OCI-LY1 (cell line): ENCODE measurements around the gene MRPL53.

ENCODE experiments used
- H2AFZ ChIP-seq: fragments of 200-600 bp; sonication (generic), shearing (Covaris generic); 2 replicates; pipeline ENCODE4 v1.6.0; 2014; ENCODE audit warnings: antibody characterized with exemption, mild to moderate bottlenecking, low read length
- H3F3A ChIP-seq: fragments of 200-600 bp; sonication (generic), shearing (Covaris generic); 2 replicates; pipeline ENCODE4 v1.6.0; 2014; ENCODE audit warnings: mild to moderate bottlenecking, antibody characterized with exemption, low read length, moderate library complexity; ENCODE audit not compliant: insufficient read depth
- H3K27ac ChIP-seq: fragments of 200-600 bp; sonication (generic); 2 replicates; pipeline ENCODE4 v1.5.1; 2014; ENCODE audit warnings: low read length, mixed run types, mild to moderate bottlenecking, low read depth; ENCODE audit not compliant: poor library complexity, severe bottlenecking
- H3K27me3 ChIP-seq: fragments of 200-600 bp; sonication (generic); 2 replicates; pipeline ENCODE4 v1.6.0; 2014; ENCODE audit warnings: antibody characterized with exemption, mild to moderate bottlenecking, low read length, moderate library complexity; ENCODE audit not compliant: insufficient read depth
- H3K36me3 ChIP-seq: fragments of 200-600 bp; sonication (generic); 2 replicates; pipeline ENCODE4 v1.6.1; 2014; ENCODE audit warnings: mild to moderate bottlenecking, antibody characterized with exemption, low read length, moderate library complexity, mixed read lengths; ENCODE audit not compliant: insufficient read depth
- H3K4me1 ChIP-seq: fragments of 200-600 bp; sonication (generic); 2 replicates; pipeline ENCODE4 v1.5.1; 2014; ENCODE audit warnings: mild to moderate bottlenecking, low read length, moderate library complexity; ENCODE audit not compliant: insufficient read depth, severe bottlenecking
- H3K4me2 ChIP-seq: fragments of 200-600 bp; sonication (generic), shearing (Covaris generic); 2 replicates; pipeline ENCODE4 v1.6.1; 2014; ENCODE audit warnings: low read length
- H3K4me3 ChIP-seq: fragments of 200-600 bp; sonication (generic); 2 replicates; pipeline ENCODE4 v1.5.1; 2014; ENCODE audit warnings: low read length, low read depth, mild to moderate bottlenecking, mixed read lengths; ENCODE audit not compliant: poor library complexity, severe bottlenecking
- H3K79me2 ChIP-seq: fragments of 200-600 bp; shearing (Covaris generic); 2 replicates; pipeline ENCODE4 v1.6.1; 2016; ENCODE audit warnings: mixed run types, low read length, mixed read lengths; ENCODE audit not compliant: insufficient read depth
- H3K9ac ChIP-seq: fragments of 200-600 bp; sonication (generic), shearing (Covaris generic); 2 replicates; pipeline ENCODE4 v1.6.1; 2014; ENCODE audit warnings: mild to moderate bottlenecking, low read length, mixed read lengths
- H3K9me2 ChIP-seq: fragments of 200-600 bp; sonication (generic), shearing (Covaris generic); 2 replicates; pipeline ENCODE4 v1.6.1; 2014; ENCODE audit warnings: low read depth, mild to moderate bottlenecking, low read length, mixed read lengths
- H3K9me3 ChIP-seq: fragments of 200-600 bp; shearing (Covaris generic); 2 replicates; pipeline ENCODE4 v1.6.1; 2014; ENCODE audit warnings: low read length, mixed read lengths
- H4K20me1 ChIP-seq: fragments of 200-600 bp; sonication (generic), shearing (Covaris generic); 2 replicates; pipeline ENCODE4 v1.6.0; 2016; ENCODE audit warnings: mild to moderate bottlenecking, low read length; ENCODE audit not compliant: insufficient read depth
- CTCF ChIP-seq: fragments of 200-600 bp; sonication (generic), shearing (Covaris generic); IDR thresholded peaks from 2 replicates; pipeline ENCODE4 v1.5.1; 2017; ENCODE audit warnings: mild to moderate bottlenecking, antibody characterized with exemption, low read length, moderate library complexity, mixed read lengths
- EZH2 ChIP-seq: fragments of 200-600 bp; sonication (generic), shearing (Covaris generic); IDR thresholded peaks from 2 replicates; pipeline ENCODE4 v1.8.0; 2017; ENCODE audit warnings: borderline replicate concordance, mixed run types, mild to moderate bottlenecking, antibody characterized with exemption, low read length, moderate library complexity, mixed read lengths

The MRPL53 gene

GRCh38 chr2:74458938-74459363, 13.5 kb downstream of the MRPL53 start:
- no peak for TF ChIP-seq CTCF
- no peak for TF ChIP-seq EZH2
- H3K4me1 ChIP-seq = peaks cover 43% of the 10 kb centered on the region
- peak overlapping the region; percentile 43 for H3K27ac ChIP-seq

GRCh38 chr2:74458132-74458937, 14.1 kb downstream of the MRPL53 start, which contains the start of gene WBP1:
Gene WBP1, plus strand, starts transcription at chr2:74458438. Its CDS starts 165 bp downstream, at chr2:74458603.
- H3K27ac ChIP-seq = peak within 1 kb of the TSS; percentile 92
- no peaks in the 10 kb centered on the region for H3K79me2 ChIP-seq
- TF ChIP-seq CTCF = no peak
- TF ChIP-seq EZH2 = no peak
- H3K9ac ChIP-seq = peak within 1 kb of the TSS; percentile 97
- no peaks in the 10 kb centered on the region for H3K9me3 ChIP-seq
- peaks cover 42% of the 10 kb centered on the region for H3K4me1 ChIP-seq
- H3K9me2 ChIP-seq = no peaks in the 10 kb centered on the region
- peak within 1 kb of the TSS; percentile 80 for H3K4me3 ChIP-seq
- no peaks in the 10 kb centered on the region for H3F3A ChIP-seq
- H3K36me3 ChIP-seq = peaks cover 28% of the 10 kb centered on the region; the same call in 1 of the 2 replicates
- H3K4me2 ChIP-seq = peak within 1 kb of the TSS; percentile 99
- H2AFZ ChIP-seq = no peak within 1 kb of the TSS
- no peaks in the 10 kb centered on the region for H3K27me3 ChIP-seq
- no peaks in the 10 kb centered on the region for H4K20me1 ChIP-seq

More at GRCh38 chr2:74458938-74459363, 13.5 kb downstream of the MRPL53 start:
- Histone ChIP-seq H3K9me2 (no peaks in the 10 kb centered on the region), H3K9ac (peak overlapping the region; percentile 97), H3K36me3 (peaks cover 28% of the 10 kb centered on the region; the same call in 1 of the 2 replicates), H2AFZ (no peak overlapping the region), H3F3A (no peaks in the 10 kb centered on the region), H3K79me2 (no peaks in the 10 kb centered on the region), H3K9me3 (no peaks in the 10 kb centered on the region), H3K27me3 (no peaks in the 10 kb centered on the region), H4K20me1 (no peaks in the 10 kb centered on the region), H3K4me3 (peak overlapping the region; percentile 80), H3K4me2 (peak overlapping the region; percentile 99)

GRCh38 chr2:74457549-74458131, 14.8 kb downstream of the MRPL53 start:
- no peak for TF ChIP-seq EZH2
- no peak for TF ChIP-seq CTCF
- no peak overlapping the region for H2AFZ ChIP-seq
- no peaks in the 10 kb centered on the region for H3K9me3 ChIP-seq
- H4K20me1 ChIP-seq = no peaks in the 10 kb centered on the region
- H3K4me1 ChIP-seq = peaks cover 46% of the 10 kb centered on the region
- H3K27ac ChIP-seq = peak overlapping the region; percentile 92
- peak overlapping the region; percentile 82 for H3K9ac ChIP-seq
- H3K27me3 ChIP-seq = no peaks in the 10 kb centered on the region
- H3K79me2 ChIP-seq = no peaks in the 10 kb centered on the region
- H3K36me3 ChIP-seq = peaks cover 21% of the 10 kb centered on the region; the same call in 1 of the 2 replicates
- peak overlapping the region; percentile 80 for H3K4me3 ChIP-seq
- H3F3A ChIP-seq = no peaks in the 10 kb centered on the region
- H3K9me2 ChIP-seq = no peaks in the 10 kb centered on the region
- peak overlapping the region; percentile 81 for H3K4me2 ChIP-seq
